ENCODE data around the gene NACC1.
"Not testable (repeated sequence)": the region's sequence is repeated elsewhere in the genome, so short reads cannot be mapped to it uniquely, and the experiment has no call there.

NACC1 gene

GRCh38 chr19:13166151-13166550, 48.1 kb downstream of the NACC1 start:
- not testable (repeated sequence) for DNase-seq

- no peak for DNase-seq
These were observed 51.7 kb downstream of the NACC1 start for GRCh38 chr19:13169769-13170168.

GRCh38 chr19:13171146-13171545, 53.1 kb downstream of the NACC1 start:
- no peak for DNase-seq

GRCh38 chr19:13172346-13173138, 54.5 kb downstream of the NACC1 start:
- DNase-seq, result peak; percentile 87

- DNase-seq, result no peak
These were observed 55.2 kb downstream of the NACC1 start for GRCh38 chr19:13173139-13173737.

GRCh38 chr19:13176345-13176744, 58.3 kb downstream of the NACC1 start:
- no peak for DNase-seq

- not testable (repeated sequence) for DNase-seq
These were observed 59.5 kb downstream of the NACC1 start for GRCh38 chr19:13177584-13177983.

GRCh38 chr19:13178291-13178690, 60.2 kb downstream of the NACC1 start:
- DNase-seq, result not testable (repeated sequence)

GRCh38 chr19:13181747-13182388, 63.8 kb downstream of the NACC1 start:
- DNase-seq, result peak; percentile 70

GRCh38 chr19:13184926-13185325, 66.9 kb downstream of the NACC1 start:
- DNase-seq, result not testable (repeated sequence)

GRCh38 chr19:13185763-13186657, 67.9 kb downstream of the NACC1 start:
- DNase-seq, result not testable (repeated sequence)

- not testable (repeated sequence) for DNase-seq
These were observed 68.6 kb downstream of the NACC1 start for GRCh38 chr19:13186688-13187087.

- no peak for DNase-seq
These were observed 69.4 kb downstream of the NACC1 start for GRCh38 chr19:13187419-13187818.

- no peak for DNase-seq
These were observed 71.5 kb downstream of the NACC1 start for GRCh38 chr19:13189600-13189999.
